Stimulated activated CD8-positive, alpha-beta memory T cell treated with anti-CD3 and anti-CD28 coated beads, Interleukin-2, amount 100 ng/mL, for 48 hours (primary cell): ENCODE measurements around the gene PIM2.
"Not testable (repeated sequence)": the region's sequence is repeated elsewhere in the genome, so short reads cannot be mapped to it uniquely, and the experiment has no call there.

Experiments used
- DNase-seq, 2 donors: peaks; one replicate each; pipeline ENCODE4 v3.0.0-alpha.2; 2020; ENCODE audit warnings: low read depth in 2 of 2

Gene PIM2

DNA sequence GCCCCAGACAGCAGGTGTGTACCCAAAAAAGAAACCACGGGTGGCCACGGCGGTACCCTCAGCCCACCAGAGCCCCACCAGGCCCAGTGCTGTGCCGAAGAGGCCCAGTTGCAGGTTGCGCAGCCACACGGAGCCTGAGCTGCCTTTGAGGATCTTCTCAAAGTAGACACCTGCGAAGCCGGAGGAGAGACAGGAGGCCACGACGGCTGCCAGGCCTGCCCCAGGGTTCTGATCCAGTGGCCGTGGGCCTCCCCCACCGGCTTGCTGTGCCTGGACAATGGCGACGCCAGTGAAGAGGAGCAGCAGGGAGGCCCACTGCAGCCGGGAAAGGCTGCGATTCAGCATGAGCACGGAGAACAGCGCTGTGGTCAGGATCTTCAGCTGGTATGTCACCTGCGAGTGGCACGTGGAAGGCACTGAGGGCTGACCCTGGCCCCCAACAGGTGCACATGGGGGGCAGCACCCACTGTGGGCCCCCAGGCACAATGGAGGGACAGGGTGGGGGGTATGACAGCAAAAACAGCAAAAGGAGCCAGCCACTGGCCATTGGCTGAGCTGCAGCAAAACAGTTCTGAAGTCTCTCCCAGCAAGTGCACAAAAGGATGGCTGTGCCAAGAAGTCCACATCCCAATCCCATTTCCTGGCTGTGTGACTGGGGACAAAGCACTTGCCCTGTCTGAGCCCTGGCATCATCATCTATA is 13.6 kb downstream of the PIM2 start:
- DNase-seq = no peak

DNA sequence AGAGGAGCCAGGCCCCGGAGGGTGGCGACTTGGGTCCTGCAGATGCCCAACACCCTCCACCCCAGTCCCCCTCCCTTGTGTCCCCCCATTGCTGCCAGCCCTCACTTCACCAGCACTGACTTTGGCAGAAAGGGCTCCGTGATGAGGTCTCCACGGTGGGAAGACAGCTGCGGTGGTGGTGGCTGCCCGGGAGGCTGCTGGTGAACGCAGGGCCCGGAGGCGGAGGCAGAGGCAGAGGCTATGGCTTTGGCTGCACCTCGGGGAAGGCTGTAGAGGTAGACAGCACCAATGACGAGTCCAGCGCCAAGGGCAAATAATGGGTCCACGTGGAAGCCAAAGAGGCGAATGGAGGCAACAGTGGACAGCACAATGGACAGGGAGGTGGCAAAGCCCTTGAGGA is 14.2 kb downstream of the PIM2 start:
- DNase-seq = no peak

DNA sequence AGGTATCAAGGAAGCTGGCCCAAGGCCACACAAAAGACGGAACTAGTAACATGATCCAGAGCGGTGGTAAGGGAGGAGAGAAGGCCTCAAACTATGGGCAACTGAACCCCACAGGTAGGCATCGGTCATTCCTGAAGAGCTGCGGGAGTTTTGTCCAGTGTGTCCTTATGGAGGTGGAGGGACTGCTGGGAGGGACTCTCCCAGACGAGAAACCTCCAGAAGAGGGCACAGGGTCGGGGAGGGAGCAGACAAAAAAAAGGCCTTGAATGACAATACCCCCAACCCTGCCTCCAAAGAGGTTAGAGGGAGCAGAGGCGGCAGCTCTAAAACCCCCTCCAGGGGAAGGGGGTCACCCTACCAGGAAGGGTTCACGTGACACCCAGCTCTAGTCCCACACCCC is 14.6 kb downstream of the PIM2 start:
- no peak for DNase-seq

DNA sequence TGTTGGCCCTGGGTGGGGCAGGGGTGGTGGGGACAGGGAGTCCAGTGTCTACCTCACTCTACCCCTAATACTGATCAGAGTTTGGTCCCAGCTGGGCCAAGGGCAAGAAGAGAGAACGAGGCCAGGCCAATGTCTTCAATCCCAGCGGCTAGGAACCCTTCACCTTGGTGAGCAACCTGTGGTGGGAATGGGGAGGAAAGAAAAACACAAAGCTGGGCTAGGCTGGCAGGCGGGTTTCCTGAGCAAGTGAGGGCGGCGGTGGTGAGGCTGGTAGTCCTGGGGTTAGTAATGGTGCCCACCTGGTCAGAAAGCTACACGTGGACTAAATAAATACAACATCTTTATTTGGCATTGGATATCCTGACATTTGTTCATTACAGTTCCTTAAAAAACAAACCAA is 15.5 kb downstream of the PIM2 start:
- no peak for DNase-seq

DNA sequence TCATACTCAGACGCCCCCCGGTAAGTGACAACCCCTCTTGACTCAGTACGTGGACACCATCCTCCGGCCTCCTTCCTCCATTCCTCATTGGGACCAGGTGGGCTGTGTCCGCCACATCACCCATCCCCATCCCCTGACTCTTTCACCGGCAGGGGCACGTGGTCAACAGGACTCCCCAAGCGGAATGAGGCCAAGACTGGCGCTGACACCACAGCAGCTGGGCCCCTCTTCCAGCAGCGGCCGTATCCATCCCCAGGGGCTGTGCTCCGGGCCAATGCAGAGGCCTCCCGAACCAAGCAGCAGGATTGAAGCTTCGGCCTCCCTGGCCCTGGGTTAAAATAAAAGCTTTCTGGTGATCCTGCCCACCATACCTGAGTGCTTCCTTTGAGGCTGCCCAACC is 16.0 kb downstream of the PIM2 start:
- DNase-seq = no peak

DNA sequence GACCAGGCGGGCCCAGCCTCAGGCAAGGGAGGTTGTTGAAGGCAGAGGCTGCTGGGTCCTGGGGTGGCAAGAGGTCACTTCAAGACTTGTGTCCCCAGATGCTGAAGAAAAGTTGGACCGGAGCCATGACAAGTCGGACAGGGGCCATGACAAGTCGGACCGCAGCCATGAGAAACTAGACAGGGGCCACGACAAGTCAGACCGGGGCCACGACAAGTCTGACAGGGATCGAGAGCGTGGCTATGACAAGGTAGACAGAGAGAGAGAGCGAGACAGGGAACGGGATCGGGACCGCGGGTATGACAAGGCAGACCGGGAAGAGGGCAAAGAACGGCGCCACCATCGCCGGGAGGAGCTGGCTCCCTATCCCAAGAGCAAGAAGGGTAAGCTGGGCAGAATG is 16.7 kb downstream of the PIM2 start:
- DNase-seq = no peak

DNA sequence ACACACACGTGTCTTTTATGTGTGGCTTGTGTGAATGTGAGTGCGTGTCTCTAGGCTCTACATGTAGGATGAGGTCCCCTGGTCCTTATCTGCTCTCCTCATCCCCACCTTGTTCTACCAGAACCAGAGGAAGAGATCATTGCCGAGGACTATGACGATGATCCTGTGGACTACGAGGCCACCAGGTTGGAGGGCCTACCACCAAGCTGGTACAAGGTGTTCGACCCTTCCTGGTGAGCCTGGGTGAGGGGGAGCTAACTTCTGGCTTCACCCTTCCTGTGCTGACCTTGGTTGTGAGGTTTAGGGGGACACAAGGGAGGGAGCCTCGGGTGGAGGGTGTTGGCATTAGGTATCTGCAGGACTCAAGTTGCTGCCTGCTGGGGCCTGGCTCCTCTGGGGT is 17.8 kb downstream of the PIM2 start:
- DNase-seq = no peak

DNA sequence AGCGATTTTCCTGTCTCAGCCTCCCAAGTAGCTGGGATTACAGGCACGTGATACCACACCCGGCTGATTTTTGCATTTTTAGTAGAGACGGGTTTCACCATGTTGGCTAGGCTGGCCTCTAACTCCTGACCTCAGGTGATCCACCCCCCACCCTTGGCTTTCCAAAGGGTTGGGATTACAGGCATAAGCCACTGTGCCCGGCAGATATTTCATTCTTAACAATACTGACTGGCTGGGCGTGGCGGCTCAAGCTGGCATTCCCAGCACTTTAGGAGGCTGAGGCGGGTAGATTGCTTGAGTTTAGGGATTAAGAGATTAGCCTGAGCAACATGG is 19.8 kb downstream of the PIM2 start:
- DNase-seq = no peak

DNA sequence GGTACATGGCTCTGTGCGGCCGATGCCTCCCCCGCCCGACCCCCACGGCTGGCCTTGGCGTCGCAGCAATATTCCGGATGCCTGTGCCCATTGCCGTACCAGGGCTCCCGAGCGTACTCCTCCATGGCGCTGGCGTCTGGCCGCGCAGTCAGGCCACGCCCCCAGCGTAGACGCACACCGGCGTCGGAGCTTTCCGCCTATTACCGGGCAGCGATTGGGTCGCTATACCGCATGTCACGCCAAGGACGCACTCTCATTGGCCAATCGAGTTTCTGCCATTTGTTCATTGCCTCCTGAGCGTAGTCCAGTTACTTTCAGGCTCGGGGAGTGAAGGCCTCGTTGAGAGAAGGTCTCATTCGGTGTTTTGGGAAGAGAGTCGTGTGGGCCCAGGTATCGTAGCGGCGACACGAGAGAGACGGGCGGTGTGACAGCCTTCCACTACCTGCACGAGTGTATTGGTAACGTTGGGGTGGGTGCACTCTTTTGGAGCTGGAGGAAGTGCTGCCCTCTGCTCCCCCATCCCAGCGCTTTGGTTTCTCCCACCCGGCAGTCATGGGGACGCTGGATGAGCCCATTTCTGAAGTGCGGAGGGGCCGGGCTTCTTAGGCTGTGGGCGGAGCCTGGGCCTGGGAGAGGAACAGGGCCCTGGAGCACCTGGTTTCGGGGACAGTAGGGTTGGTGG is 21.1 kb downstream of the PIM2 start, which contains the start of the genes PQBP1 and TIMM17B:
TSS of gene PQBP1 (plus strand) at position 306 of the 682 bp plus-strand sequence. CDS start 580 bp downstream, outside the sequence.
TSS of gene TIMM17B (minus strand) at position 144 of the 682 bp plus-strand sequence. CDS start at position 125, 19 bp downstream.
- peak; percentile 70 to 74 for DNase-seq

DNA sequence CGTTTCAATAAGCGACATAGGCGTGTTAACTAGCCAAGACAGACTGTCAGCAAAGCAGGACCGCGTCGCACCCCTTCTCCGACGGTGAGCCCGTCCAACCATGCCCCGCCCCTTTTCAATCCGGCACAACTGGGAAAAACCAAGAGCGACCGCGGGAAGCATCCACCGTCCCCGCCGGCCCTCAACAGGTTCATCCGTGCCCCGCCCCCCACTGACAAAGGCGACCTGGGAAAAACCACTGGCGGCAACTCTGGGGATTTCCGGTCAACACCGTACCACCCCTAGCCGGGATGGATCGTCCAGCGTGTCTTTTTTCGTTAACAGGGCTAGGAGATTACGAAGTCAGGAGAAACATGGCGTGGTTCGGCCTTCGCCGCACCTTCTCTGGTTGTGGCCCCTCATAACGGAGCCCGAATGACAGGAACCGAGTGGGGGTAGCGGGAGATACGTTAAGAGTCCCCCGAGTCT is 21.6 kb downstream of the PIM2 start:
- peak in 1 of 2 donors; percentile 47 for DNase-seq

DNA sequence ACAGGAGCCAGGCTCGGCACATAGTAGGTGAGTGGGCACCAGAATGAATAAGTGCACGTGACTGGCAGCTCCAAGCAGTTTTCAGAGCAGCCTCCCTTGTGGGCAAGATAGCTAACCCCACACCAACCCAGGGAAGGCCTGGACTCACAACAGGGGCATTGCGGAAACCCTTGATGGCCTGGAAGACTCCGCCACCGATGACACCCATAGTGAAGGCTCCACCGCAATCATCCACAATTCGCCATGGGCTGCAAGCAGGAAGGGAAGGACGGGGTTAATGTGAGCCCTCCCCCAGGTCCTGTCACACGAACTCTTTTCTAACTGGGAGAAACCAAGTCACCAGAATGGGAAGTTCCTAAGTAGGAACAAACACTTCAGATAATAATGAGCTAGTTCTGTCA is 22.2 kb downstream of the PIM2 start:
- DNase-seq = no peak

DNA sequence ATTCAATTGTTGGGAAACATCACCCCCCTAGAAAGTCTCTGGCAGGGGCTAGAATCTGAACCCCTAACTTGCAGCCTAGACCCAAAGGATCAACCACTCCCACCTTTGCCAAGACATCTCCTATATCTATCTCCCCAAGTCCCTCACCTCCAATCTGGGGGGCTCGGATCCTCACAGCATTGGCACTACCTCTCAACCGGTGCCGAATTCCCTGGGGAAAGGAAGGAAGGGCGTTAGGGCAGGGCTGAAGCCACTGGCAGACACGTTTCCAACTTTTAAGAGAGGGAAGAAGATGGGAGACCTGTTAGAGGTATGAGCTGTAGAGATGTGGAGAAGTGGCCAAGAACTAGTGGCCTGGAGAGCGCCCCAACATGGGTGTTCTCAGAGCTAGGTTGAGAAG is 23.9 kb downstream of the PIM2 start:
- no peak for DNase-seq

DNA sequence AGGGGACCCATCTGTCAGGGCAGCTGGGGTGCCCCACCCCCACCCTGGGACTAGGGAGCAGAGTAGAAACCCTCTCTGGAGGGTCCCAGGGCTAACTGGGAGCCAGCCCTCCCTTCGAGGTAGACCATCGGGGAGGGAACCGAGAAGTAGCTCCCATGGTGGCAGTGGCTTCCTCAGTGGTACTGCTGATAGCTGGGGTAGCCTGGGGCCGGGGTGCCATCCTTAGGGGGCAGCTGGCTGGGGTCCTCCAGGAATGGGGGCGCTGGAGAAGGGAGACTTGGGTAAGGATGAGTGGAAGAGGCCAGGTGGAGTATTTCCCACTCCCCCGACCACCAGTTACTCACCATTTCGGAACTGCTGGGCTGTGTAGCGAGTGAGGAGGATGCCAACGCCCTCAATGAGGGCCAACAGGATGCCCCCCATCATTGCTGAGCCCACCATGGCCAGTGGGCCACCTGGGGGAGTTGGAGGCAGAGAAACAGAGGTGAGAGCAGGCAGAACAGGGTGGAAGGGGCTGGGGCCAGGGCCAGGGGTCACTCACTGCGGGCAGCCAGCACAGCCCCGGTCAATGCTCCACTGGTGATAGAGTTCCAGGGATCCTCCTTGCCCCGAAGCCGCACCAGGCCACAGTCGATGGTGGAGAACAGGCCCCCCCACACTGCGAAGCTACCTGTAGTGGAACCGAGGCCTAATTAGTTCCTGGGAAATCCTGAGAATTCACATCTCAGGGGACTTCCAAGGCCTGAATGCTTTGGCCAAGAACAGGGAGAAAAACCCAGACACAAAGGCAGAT is 25.1 kb downstream of the PIM2 start:
- DNase-seq = no peak

DNA sequence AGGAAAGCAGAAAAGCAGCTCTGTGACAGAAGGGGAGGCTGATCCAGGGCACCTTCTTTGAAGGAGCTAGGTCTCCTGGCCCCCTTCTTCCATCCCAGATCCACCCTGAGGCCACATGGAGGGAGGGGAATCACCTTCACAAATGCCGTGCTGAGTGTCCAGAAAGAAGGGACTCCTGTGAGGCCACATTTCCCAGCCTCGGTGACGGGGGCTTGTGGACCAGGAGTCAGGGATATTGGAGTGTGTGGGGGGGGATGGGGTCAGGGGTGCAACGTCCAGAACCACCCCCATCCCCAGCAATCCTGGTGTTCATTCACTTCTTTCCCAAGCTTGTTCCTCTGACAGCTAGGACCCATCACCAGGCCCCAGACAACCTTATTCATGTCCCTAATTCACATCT is 25.9 kb downstream of the PIM2 start:
- no peak for DNase-seq

DNA sequence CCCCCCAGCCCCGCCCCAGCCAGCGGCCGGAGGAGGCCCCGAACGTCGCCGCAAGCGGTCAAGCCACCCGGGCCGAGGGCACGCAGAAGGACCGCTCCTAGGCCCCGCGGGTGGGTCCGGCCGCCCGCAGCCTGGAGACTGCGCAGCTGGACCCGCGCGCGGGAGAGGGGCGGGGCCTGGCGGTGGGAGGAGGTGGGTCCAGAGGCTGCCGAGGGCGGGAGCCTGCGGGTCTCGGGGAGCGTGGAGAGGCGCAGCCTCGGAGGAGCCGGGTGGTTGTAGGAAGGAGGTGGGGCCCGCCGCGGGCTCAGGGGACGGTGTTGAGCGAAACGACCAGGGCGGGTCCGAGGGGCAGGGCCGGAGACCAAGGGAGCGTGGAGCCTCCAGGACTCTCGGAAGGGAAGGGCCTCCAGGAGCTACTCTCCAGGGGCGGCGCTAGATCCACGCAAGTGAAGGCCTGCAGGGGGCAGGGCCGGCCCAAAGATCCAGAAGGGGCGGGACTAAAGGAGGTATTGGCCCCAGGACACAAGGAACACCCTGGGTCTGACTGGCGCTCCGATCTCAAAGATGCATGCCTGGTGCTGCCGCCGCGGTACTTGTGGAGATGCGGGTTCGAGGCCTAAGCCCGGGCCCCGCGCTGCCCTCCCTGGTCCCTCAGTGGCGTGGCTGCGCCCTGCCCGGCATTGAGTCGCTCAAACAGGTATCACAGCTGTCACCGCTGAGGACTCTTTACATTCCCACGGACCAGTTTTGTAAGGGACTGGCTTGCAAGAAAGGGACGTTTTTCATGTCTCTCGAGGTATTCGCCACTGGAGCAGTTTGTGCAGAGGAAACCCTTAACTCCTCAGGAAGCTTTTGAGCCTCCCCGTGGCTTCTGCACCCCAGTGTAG is 27.2 kb downstream of the PIM2 start:
- DNase-seq = peak; percentile 47 to 59

DNA sequence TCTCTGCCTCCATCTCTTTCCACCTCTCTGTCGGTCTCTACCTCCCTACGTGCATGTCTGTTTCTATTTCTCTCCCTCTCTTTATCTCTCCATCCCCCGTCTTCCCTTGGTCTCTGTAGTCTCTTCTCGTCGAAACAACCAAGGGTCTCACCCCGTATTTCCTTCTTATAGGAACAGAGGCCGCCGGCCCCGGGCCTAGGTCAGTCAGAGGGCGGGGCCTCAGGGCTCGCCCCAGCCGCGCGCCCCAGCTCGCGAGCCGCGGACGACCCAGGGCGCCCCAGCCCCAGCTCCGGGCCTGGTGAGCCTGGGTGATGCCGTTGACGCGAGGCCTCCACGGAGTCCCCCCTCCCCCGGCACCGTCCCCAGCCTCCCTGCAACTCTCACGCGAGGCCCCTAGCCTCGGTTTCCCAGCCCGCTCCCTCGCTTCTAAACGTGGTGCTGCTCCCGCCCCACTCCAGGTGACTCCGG is 27.9 kb downstream of the PIM2 start:
- no peak for DNase-seq

DNA sequence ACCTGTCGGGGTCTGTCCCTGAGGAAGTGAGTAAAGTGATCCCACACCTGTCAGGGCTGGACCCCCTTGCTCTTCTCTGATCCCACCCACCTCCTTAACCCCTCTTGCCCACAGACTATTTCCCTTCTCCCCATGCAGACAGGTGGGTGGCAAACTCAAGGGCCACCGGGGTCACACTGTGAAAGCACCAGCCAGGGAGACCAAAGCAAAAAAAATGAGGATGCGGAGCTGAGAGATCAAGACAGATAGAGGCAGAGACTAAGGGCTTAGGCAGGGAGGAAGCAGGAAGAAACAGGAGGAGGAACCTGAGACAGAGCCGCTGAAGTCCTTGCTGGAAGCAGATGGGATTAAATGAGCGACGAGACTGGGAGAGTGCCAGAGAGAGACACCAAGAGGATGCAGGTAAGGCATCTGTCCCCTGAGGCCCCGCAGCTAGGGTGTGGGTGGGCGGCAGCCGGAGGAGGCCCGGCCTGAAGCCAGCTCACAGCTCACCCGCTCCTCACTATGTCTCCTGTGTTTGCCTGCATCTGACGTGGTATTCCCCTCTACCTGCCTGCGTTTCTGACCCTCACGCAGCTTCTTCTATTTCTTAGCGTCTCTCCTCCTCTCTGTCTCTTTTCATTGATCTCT is 28.4 kb downstream of the PIM2 start:
- DNase-seq = no peak

DNA sequence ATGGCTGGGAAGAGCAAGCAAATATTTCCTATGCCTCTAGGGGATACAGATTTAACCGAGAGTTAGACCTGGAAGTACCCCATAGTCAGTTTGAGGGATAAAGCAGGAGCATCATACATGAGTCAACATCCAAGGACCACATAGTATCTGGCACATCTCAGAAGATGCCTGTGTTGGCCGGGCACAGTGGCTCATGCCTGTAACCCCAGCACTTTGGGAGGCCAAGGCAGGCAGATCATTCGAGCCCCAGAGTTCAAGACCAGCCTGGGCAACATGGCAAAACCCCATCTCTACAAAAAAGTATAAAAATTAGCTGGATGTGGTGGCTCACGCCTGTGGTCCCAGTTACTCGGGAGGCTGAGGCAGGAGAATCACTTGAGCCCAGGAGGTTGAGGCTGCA is 32.2 kb downstream of the PIM2 start:
- DNase-seq = not testable (repeated sequence)

DNA sequence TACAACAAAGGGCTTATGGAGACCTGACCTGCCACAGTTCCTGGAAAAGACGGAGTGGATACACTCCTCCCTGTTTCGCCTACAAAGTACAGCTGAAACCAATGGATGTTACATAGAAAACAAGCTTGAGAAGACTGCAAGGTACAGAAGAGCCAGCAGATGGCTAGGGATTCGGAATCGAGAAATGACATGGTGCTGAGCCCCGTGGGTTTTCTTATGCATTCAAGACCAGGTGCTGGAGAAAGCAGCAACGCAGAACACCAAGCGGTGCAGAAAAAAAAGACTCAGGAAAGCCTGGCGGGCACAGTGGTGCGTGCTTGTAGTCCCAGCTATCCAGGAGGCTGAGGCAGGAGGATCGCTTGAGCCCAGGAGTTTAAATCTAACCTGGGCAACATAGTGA is 35.1 kb downstream of the PIM2 start:
- DNase-seq = no peak

DNA sequence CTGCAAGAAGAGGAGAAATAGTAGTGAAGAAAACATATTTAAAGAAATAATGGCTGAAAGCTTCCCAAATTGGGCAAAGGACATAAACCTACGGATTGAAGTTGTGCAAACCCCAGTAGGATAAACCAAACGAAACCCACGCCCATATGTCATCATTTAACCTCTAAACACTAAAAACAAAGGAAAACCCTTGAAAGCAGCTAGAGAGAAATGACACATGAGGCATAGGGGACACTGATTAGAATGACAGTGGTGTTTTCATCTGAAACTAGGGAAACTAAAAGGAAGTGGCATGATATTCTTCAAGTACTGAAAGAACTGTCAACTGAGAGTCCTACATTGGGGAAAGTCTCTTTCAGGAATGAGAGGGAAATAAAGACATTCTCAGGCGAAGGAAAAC is 41.9 kb downstream of the PIM2 start:
- DNase-seq = not testable (repeated sequence)

DNA sequence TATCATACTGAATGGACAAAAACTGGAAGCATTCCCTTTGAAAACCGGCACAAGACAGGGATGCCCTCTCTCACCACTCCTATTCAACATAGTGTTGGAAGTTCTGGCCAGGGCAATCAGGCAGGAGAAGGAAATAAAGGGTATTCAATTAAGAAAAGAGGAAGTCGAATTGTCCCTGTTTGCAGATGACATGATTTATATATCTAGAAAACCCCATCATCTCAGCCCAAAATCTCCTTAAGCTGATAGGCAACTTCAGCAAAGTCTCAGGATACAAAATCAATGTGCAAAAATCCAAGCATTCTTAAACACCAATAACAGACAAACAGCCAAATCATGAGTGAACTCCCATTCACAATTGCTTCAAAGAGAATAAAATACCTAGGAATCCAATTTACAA is 46.8 kb downstream of the PIM2 start:
- not testable (repeated sequence) for DNase-seq
